OCI-LY3 (cell line): ENCODE measurements around the gene PDZRN3.

Experiments used
- H2AFZ ChIP-seq: fragments of 200-600, 300-600 bp; shearing (Covaris generic); 2 replicates; pipeline ENCODE4 v1.6.0; 2014; ENCODE audit warnings: antibody characterized with exemption, low read depth, low read length
- H3K27ac ChIP-seq: fragments of 200-600, 300-600 bp; sonication (generic); 2 replicates; pipeline ENCODE4 v1.5.1; 2014; ENCODE audit warnings: mild to moderate bottlenecking, low read length, moderate library complexity, mixed read lengths
- H3K27me3 ChIP-seq: fragments of 200-600, 300-600 bp; sonication (generic); 2 replicates; pipeline ENCODE4 v1.6.1; 2014; ENCODE audit warnings: low read depth, low read length, mixed read lengths
- H3K36me3 ChIP-seq: fragments of 200-600, 300-600 bp; sonication (generic); replicated peaks from 2 replicates; pipeline ENCODE3; 2014; ENCODE audit warnings: low read depth, low read length, mixed read lengths
- H3K4me1 ChIP-seq: fragments of 300-600, 200-600 bp; sonication (generic); 2 replicates; pipeline ENCODE4 v1.6.1; 2014; ENCODE audit warnings: low read length, mixed read lengths
- H3K4me2 ChIP-seq: fragments of 200-600, 300-600 bp; sonication (generic); 2 replicates; pipeline ENCODE4 v1.6.1; 2014; ENCODE audit warnings: low read length, mixed read lengths
- H3K4me3 ChIP-seq: fragments of 300-600, 200-600 bp; sonication (generic); 2 replicates; pipeline ENCODE4 v1.5.1; 2014; ENCODE audit warnings: antibody characterized with exemption, mild to moderate bottlenecking, low read length, moderate library complexity
- H3K79me2 ChIP-seq: fragments of 300-600, 200-600 bp; shearing (Covaris generic); 2 replicates; pipeline ENCODE4 v1.6.1; 2014; ENCODE audit warnings: mild to moderate bottlenecking, low read length, mixed read lengths
- H3K9ac ChIP-seq: fragments of 300-600, 200-600 bp; shearing (Covaris generic); 2 replicates; pipeline ENCODE4 v1.6.0; 2014; ENCODE audit warnings: mild to moderate bottlenecking, low read length, moderate library complexity
- H3K9me3 ChIP-seq: fragments of 200-600, 300-600 bp; shearing (Covaris generic); 2 replicates; pipeline ENCODE4 v1.6.1; 2014; ENCODE audit warnings: low read length, mixed read lengths; ENCODE audit not compliant: insufficient read depth
- H4K20me1 ChIP-seq: fragments of 200-600, 300-600 bp; sonication (generic); 2 replicates; pipeline ENCODE4 v1.6.1; 2016; ENCODE audit warnings: low read length, mixed read lengths; ENCODE audit not compliant: insufficient read depth
- EZH2phosphoT487 ChIP-seq: fragments of 200-600 bp; shearing (Covaris generic); IDR thresholded peaks from 2 replicates; pipeline ENCODE4 v1.6.1; 2018; ENCODE audit warnings: antibody characterized with exemption, mixed run types, low read depth
- TF ChIP-seq, protein P1 (sequence below): fragments of 200-600, 300-600 bp; sonication (generic); IDR thresholded peaks from 2 replicates; pipeline ENCODE4 v1.5.1; 2014; ENCODE audit warnings: antibody characterized with exemption, low read length, low read depth

Gene PDZRN3

GRCh38 chr3:73427048-73427706 lies 197.6 kb downstream of the PDZRN3 start:
- H4K20me1 ChIP-seq: no peaks in the 10 kb centered on the region
- no peak for TF ChIP-seq EZH2phosphoT487
- TF ChIP-seq, protein P1, sequence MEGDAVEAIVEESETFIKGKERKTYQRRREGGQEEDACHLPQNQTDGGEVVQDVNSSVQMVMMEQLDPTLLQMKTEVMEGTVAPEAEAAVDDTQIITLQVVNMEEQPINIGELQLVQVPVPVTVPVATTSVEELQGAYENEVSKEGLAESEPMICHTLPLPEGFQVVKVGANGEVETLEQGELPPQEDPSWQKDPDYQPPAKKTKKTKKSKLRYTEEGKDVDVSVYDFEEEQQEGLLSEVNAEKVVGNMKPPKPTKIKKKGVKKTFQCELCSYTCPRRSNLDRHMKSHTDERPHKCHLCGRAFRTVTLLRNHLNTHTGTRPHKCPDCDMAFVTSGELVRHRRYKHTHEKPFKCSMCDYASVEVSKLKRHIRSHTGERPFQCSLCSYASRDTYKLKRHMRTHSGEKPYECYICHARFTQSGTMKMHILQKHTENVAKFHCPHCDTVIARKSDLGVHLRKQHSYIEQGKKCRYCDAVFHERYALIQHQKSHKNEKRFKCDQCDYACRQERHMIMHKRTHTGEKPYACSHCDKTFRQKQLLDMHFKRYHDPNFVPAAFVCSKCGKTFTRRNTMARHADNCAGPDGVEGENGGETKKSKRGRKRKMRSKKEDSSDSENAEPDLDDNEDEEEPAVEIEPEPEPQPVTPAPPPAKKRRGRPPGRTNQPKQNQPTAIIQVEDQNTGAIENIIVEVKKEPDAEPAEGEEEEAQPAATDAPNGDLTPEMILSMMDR: no peak

GRCh38 chr3:73426606-73427005 lies 198.1 kb downstream of the PDZRN3 start:
- Histone ChIP-seq H3K4me2 (no peak overlapping the region), H3K4me1 (peaks cover 4% of the 10 kb centered on the region; the same call in 1 of the 2 replicates), H3K9me3 (no peaks in the 10 kb centered on the region), H4K20me1 (no peaks in the 10 kb centered on the region), H3K36me3 (no peaks in the 10 kb centered on the region), H2AFZ (no peak overlapping the region), H3K9ac (no peak overlapping the region), H3K27me3 (peaks cover 24% of the 10 kb centered on the region; the same call in 1 of the 2 replicates), H3K79me2 (no peaks in the 10 kb centered on the region), H3K27ac (no peak overlapping the region), H3K4me3 (no peak overlapping the region)
- TF ChIP-seq, protein P1: no peak
- no peak for TF ChIP-seq EZH2phosphoT487

More at GRCh38 chr3:73427048-73427706, 197.6 kb downstream of the PDZRN3 start:
- Histone ChIP-seq H3K4me3 (no peak overlapping the region), H3K9me3 (no peaks in the 10 kb centered on the region), H2AFZ (no peak overlapping the region), H3K79me2 (no peaks in the 10 kb centered on the region), H3K4me2 (no peak overlapping the region), H3K9ac (no peak overlapping the region), H3K27me3 (peaks cover 21% of the 10 kb centered on the region; the same call in 1 of the 2 replicates), H3K36me3 (no peaks in the 10 kb centered on the region), H3K4me1 (peaks cover 7% of the 10 kb centered on the region), H3K27ac (no peak overlapping the region)

DNA sequence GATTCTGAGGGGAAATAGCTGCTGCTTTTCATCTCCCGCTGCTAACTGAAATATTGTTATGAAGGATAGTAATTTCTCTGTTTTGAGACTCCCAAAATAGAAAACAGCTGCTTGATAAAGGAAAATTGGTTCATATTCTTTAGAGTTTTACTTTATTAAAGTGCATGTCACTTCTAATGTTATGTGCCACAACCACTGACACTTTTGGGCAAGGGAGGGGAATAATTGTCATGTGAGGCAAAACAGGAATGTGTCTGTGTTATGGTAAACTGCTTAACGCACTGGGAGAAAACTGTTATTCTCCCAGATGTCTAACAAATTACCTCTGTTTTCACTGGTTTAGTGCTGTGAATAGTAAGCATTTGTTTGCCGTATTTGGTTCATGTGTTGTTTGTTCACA lies 201.6 kb downstream of the PDZRN3 start:
- H3K36me3 ChIP-seq: no peaks in the 10 kb centered on the region
- no peak overlapping the region for H3K9ac ChIP-seq
- TF ChIP-seq, protein P1: no peak
- TF ChIP-seq EZH2phosphoT487: no peak
- no peak overlapping the region for H3K27ac ChIP-seq
- no peaks in the 10 kb centered on the region for H3K79me2 ChIP-seq
- no peak overlapping the region for H3K4me3 ChIP-seq
- peaks cover 4% of the 10 kb centered on the region; the same call in 1 of the 2 replicates for H3K4me1 ChIP-seq
- H3K4me2 ChIP-seq: no peak overlapping the region
- H3K9me3 ChIP-seq: no peaks in the 10 kb centered on the region
- peaks cover 18% of the 10 kb centered on the region; the same call in 1 of the 2 replicates for H3K27me3 ChIP-seq
- no peaks in the 10 kb centered on the region for H4K20me1 ChIP-seq
- no peak overlapping the region for H2AFZ ChIP-seq

DNA sequence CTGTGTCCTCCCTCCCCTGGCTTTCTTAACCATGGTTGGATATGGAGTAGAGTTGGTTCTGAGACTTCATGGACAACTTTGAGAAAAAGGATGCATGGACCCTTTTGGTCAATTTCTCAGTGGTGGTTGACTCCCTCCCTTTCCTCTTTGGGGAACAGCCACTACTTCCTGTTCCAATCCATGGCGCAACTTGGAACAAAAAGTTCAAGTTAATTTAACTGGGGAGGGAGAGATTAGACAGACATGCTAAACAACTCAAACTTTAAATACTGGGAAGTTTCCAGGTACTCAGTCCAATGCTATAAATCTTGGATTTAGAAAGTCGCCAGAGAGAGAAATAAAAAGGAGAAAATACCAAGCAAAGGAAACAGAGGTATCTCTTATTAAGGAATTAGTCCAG lies 202.2 kb downstream of the PDZRN3 start:
- Histone ChIP-seq H3K4me2 (no peak overlapping the region), H4K20me1 (no peaks in the 10 kb centered on the region), H3K27me3 (peaks cover 15% of the 10 kb centered on the region; the same call in 1 of the 2 replicates), H3K9me3 (no peaks in the 10 kb centered on the region), H2AFZ (no peak overlapping the region), H3K4me3 (no peak overlapping the region), H3K36me3 (no peaks in the 10 kb centered on the region), H3K4me1 (peaks cover 4% of the 10 kb centered on the region; the same call in 1 of the 2 replicates), H3K27ac (no peak overlapping the region), H3K9ac (no peak overlapping the region), H3K79me2 (no peaks in the 10 kb centered on the region)
- TF ChIP-seq, protein P1: no peak
- TF ChIP-seq EZH2phosphoT487: no peak
